Panc1 (cell line): Measurements from ENCODE around the gene TOLLIP. TPM values are rescaled to one million over a fixed set of nuclear protein-coding genes. Genes with fewer than 3 reads are reported as not detected.
A peak's percentile ranks its signal among the peaks of the same experiment; 100 is the strongest.

Source experiments
- ATAC-seq: fragments of 200-7000 bp; cut with Tn5 transposase; 2 replicates; pipeline ENCODE4 v1.9.1; 2020; ENCODE audit warnings: mild to moderate bottlenecking, moderate library complexity
- BruUV-seq: library from RNA; stranded (reverse); fragments of 400-500 nt; replicated peaks from 2 replicates; lab custom pipeline; 2021; lab: Mats Ljungman, UMichigan
- CTCF ChIA-PET: fragments of 300-600 bp; sonication (Branson Sonifier 250); formaldehyde crosslinking; loops from one replicate; lab custom pipeline; 2022; ENCODE audit warnings: antibody characterized with exemption; lab: Charles Lee
- POLR2A ChIA-PET: fragments of 300-600 bp; sonication (Branson Sonifier 250); formaldehyde crosslinking; loops from one replicate; lab custom pipeline; 2022; ENCODE audit warnings: antibody characterized with exemption; lab: Charles Lee
- DNase-seq: peaks from one replicate; pipeline ENCODE4 v3.0.0-alpha.2; 2010; ENCODE audit warnings: low read depth, low spot score
- H3K27ac ChIP-seq: 2 replicates; pipeline ENCODE4 v1.5.1; 2011; ENCODE audit warnings: mild to moderate bottlenecking, low read length, inconsistent platforms
- H3K27me3 ChIP-seq: fragments of 200-500 bp; sonication (Bioruptor generic); 2 replicates; pipeline ENCODE4 v1.6.0; 2014; ENCODE audit warnings: low read length, inconsistent platforms; ENCODE audit not compliant: control insufficient read depth, insufficient read depth
- H3K36me3 ChIP-seq: fragments of 200-500 bp; sonication (Bioruptor generic); 2 replicates; pipeline ENCODE4 v1.5.1; 2014; ENCODE audit warnings: inconsistent platforms, mild to moderate bottlenecking, low read length, moderate library complexity; ENCODE audit not compliant: control insufficient read depth, insufficient read depth
- H3K4me1 ChIP-seq: 2 replicates; pipeline ENCODE4 v1.5.1; 2011; ENCODE audit warnings: inconsistent platforms, mild to moderate bottlenecking, low read length, moderate library complexity; ENCODE audit not compliant: control insufficient read depth, insufficient read depth
- H3K4me3 ChIP-seq, 2 experiments: 2 replicates each; pipeline ENCODE4 v1.5.1; 2011 to 2012; ENCODE audit warnings: low read depth in 2 of 2, low read length in 2 of 2, mild to moderate bottlenecking in 2 of 2, inconsistent platforms in 1 of 2, moderate library complexity in 1 of 2
- H3K9me3 ChIP-seq: fragments of 200-500 bp; sonication (Bioruptor generic); 2 replicates; pipeline ENCODE4 v1.5.1; 2014; ENCODE audit warnings: low read depth, mild to moderate bottlenecking, inconsistent platforms, low read length, moderate library complexity; ENCODE audit not compliant: control insufficient read depth, insufficient read depth
- CTCF ChIP-seq: fragments of 450-650 bp; IDR thresholded peaks from 2 replicates; pipeline ENCODE4 v1.5.1; 2017; ENCODE audit warnings: mild to moderate bottlenecking
- POLR2AphosphoS5 ChIP-seq: IDR thresholded peaks from 2 replicates; pipeline ENCODE4 v1.6.1; 2012; ENCODE audit warnings: mild to moderate bottlenecking, low read depth, low read length, moderate library complexity
- REST ChIP-seq, 2 experiments: IDR thresholded peaks; 2 replicates each; pipeline ENCODE4 v1.6.1; 2011 to 2012; ENCODE audit warnings: low read depth in 2 of 2, control low read depth in 1 of 2, low read length in 1 of 2, mild to moderate bottlenecking in 1 of 2, moderate library complexity in 1 of 2; ENCODE audit not compliant: insufficient read depth in 1 of 2
- SIN3A ChIP-seq: IDR thresholded peaks from 2 replicates; pipeline ENCODE4 v1.6.1; 2012; ENCODE audit warnings: low read depth, mild to moderate bottlenecking, low read length, moderate library complexity, borderline replicate concordance; ENCODE audit not compliant: insufficient read depth
- TCF7L2 ChIP-seq: IDR thresholded peaks from 2 replicates; pipeline ENCODE4 v1.6.1; 2011; ENCODE audit warnings: mild to moderate bottlenecking, low read depth, low read length, inconsistent platforms
- in situ Hi-C: cut with HindIII; loops from 2 replicates; pipeline ENCODE4 v1.10.0; 2016; ENCODE audit warnings: low sequenced_read_pairs, low pct_unique_long_range_greater_than_20kb
- intact Hi-C: fragments of 100-400 bp; cut with micrococcal nuclease; formaldehyde crosslinking; loops from one replicate; pipeline ENCODE4 v1.10.0; 2022; ENCODE audit not compliant: unreplicated experiment
- total RNA-seq: library from RNA; stranded (reverse); gene quantifications from one replicate; pipeline ENCODE4 v1.2.1, GENCODE V29; 2021; ENCODE audit not compliant: unreplicated experiment

TOLLIP gene
- total RNA-seq, 1 experiment from 2014 or later: 141 TPM

DNA sequence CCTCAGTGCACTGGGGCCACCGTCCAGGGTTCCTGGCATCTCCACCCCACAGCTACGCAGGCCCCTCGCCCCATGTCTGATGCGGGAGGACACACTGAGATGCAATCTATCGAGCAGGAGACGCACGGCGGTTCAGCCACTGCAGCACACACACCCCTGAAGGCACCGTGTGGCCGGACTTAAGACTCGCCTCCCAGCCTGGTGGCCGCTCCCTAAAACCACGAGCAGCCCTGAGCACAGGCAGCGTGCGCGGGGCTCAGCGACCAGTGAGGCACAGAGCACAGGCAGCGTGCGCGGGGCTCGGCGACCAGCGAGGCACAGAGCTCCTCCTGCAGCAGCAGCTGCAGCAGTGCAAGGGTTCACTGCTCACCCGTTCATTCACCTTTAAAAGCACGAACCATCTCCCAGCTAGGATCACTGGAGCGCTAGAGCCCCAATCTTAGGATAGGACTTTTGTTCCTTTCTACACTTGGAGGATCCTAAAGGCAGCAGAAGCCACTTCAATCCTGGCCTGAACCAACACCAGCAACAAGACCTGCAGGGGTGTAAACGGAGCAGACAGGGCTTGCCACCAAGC lies 31.4 kb downstream of the TOLLIP start:
- DNase-seq: no peak
- BruUV-seq: no TSS peak
- in situ Hi-C loops (no loop called here), intact Hi-C loops (no loop called here)
- peak; percentile 8; the same call in 1 of the 2 replicates for ATAC-seq
- POLR2A ChIA-PET: no interaction called here
- CTCF ChIA-PET: no interaction called here
- no peaks in the 10 kb centered on the region for H3K27me3 ChIP-seq
- no peak overlapping the region for H3K27ac ChIP-seq
- no peak overlapping the region for H3K4me3 ChIP-seq
- H3K36me3 ChIP-seq: peaks cover 7% of the 10 kb centered on the region
- no peaks in the 10 kb centered on the region for H3K9me3 ChIP-seq
- no peaks in the 10 kb centered on the region for H3K4me1 ChIP-seq
- no peak for TF ChIP-seq REST (IDR thresholded peaks at IDR 0.05; ENCODE audit: insufficient read depth in 1 of 2, low read depth in 2 of 2, low read length in 1 of 2)
- no peak for TF ChIP-seq TCF7L2
- TF ChIP-seq POLR2AphosphoS5: no peak
- no peak for TF ChIP-seq CTCF
- TF ChIP-seq SIN3A: no peak

GRCh38 chr11:1276866-1277615 lies 32.4 kb downstream of the TOLLIP start:
- no peak for ATAC-seq
- no peaks in the 10 kb centered on the region for H3K9me3 ChIP-seq
- no peak overlapping the region for H3K4me3 ChIP-seq
- TF ChIP-seq TCF7L2 (no peak), SIN3A (no peak), REST (IDR thresholded peaks at IDR 0.05; ENCODE audit: insufficient read depth in 1 of 2, low read depth in 2 of 2, low read length in 1 of 2) (no peak), POLR2AphosphoS5 (no peak), CTCF (no peak)
- peaks cover 7% of the 10 kb centered on the region for H3K36me3 ChIP-seq
- CTCF ChIA-PET: no interaction called here
- in situ Hi-C loops (no loop called here), intact Hi-C loops (no loop called here)
- no TSS peak for BruUV-seq
- H3K27ac ChIP-seq: no peak overlapping the region
- no peaks in the 10 kb centered on the region for H3K27me3 ChIP-seq
- H3K4me1 ChIP-seq: no peaks in the 10 kb centered on the region
- DNase-seq: no peak
- POLR2A ChIA-PET: no interaction called here
